Measurements from ENCODE around the gene PRADC1. TPM values are rescaled to one million over a fixed set of nuclear protein-coding genes. Genes with fewer than 3 reads are reported as not detected.

Gene PRADC1
- total and polyA plus RNA-seq, 10 donors = 10.4 to 29.5 (median 21.9) TPM

- intact Hi-C loops (cut with DNase I; ENCODE audit: low total_unique reads) = no loop called here
- H3K27me3 ChIP-seq (replicated peaks in 1 of 7) = peaks cover 0 to 22% (median 0%) of the 10 kb centered on the region in 7 donors
- H3K4me3 ChIP-seq = no peak overlapping the region
- 77 to 100% (median 85%) methylated on average over 1 of the region's 1 CpG for WGBS, 5 donors
- H3K4me1 ChIP-seq = peaks cover 0 to 16% (median 7%) of the 10 kb centered on the region in 6 donors
- H3K9me3 ChIP-seq = no peaks in the 10 kb centered on the region
- no peak overlapping the region for H3K27ac ChIP-seq
- no peak for TF ChIP-seq POLR2A (IDR thresholded peaks at IDR 0.05)
- no peak for TF ChIP-seq POLR2AphosphoS5 (IDR thresholded peaks at IDR 0.05)
- peaks cover 0 to 22% (median 0%) of the 10 kb centered on the region in 6 donors for H3K36me3 ChIP-seq
- no peak for DNase-seq
Observed at GRCh38 chr2:73272270-73272669, 39.2 kb upstream of the PRADC1 start.

GRCh38 chr2:73269686-73270465 is 36.8 kb upstream of the PRADC1 start:
- intact Hi-C loops (cut with DNase I; ENCODE audit: low total_unique reads) = no loop called here
- TF ChIP-seq POLR2AphosphoS5 (IDR thresholded peaks at IDR 0.05) = no peak
- TF ChIP-seq POLR2A (IDR thresholded peaks at IDR 0.05) = no peak
- TF ChIP-seq CTCF (IDR thresholded peaks at IDR 0.05 in 8 of 11, conservative IDR thresholded peaks at IDR 0.05 in 3 of 11) = no peak

GRCh38 chr2:73268830-73269685 is 36.0 kb upstream of the PRADC1 start:
- intact Hi-C loops (cut with DNase I; ENCODE audit: low total_unique reads) = no loop called here
- peaks cover 0 to 26% (median 0%) of the 10 kb centered on the region in 7 donors for H3K27me3 ChIP-seq (replicated peaks in 1 of 7)
- no peak for TF ChIP-seq POLR2A (IDR thresholded peaks at IDR 0.05)
- TF ChIP-seq POLR2AphosphoS5 (IDR thresholded peaks at IDR 0.05) = peak in 1 of 3 donors; percentile 35
- peak in 2 of 11 experiments; percentile 26 to 30 for TF ChIP-seq CTCF (IDR thresholded peaks at IDR 0.05 in 8 of 11, conservative IDR thresholded peaks at IDR 0.05 in 3 of 11)
- H3K36me3 ChIP-seq = peaks cover 0 to 48% (median 3%) of the 10 kb centered on the region in 6 donors
- peak overlapping the region in 7 of 8 donors; percentile 17 to 61 (median 23) for H3K4me3 ChIP-seq
- peaks cover 0 to 16% (median 7%) of the 10 kb centered on the region in 6 donors for H3K4me1 ChIP-seq
- WGBS, 5 donors = 26 to 64% (median 34%) methylated on average over 64 to 113 of the region's 113 CpGs
- H3K27ac ChIP-seq = peak overlapping the region in 3 of 8 donors; percentile 40 to 60 (median 54)
- H3K9me3 ChIP-seq = no peaks in the 10 kb centered on the region
- peak; percentile 89 for DNase-seq

More at GRCh38 chr2:73269686-73270465, 36.8 kb upstream of the PRADC1 start:
- Histone ChIP-seq H3K4me3 (peak overlapping the region in 5 of 8 donors; percentile 20 to 61 (median 30)), H3K4me1 (peaks cover 0 to 16% (median 7%) of the 10 kb centered on the region in 6 donors), H3K27me3 (replicated peaks in 1 of 7) (peaks cover 0 to 26% (median 0%) of the 10 kb centered on the region in 7 donors), H3K27ac (peak overlapping the region in 3 of 8 donors; percentile 40 to 60 (median 54)), H3K9me3 (no peaks in the 10 kb centered on the region), H3K36me3 (peaks cover 0 to 40% (median 0%) of the 10 kb centered on the region in 6 donors)
- 42 to 73% (median 49%) methylated on average over 7 to 22 of the region's 22 CpGs for WGBS, 5 donors
- no peak for DNase-seq

GRCh38 chr2:73268366-73268829 is 35.4 kb upstream of the PRADC1 start:
- DNase-seq = no peak
- H3K4me1 ChIP-seq = peaks cover 0 to 16% (median 7%) of the 10 kb centered on the region in 6 donors
- peaks cover 0 to 54% (median 6%) of the 10 kb centered on the region in 6 donors for H3K36me3 ChIP-seq
- WGBS, 5 donors = 61 to 96% (median 76%) methylated on average over 13 to 14 of the region's 14 CpGs
- H3K9me3 ChIP-seq = no peaks in the 10 kb centered on the region
- peak overlapping the region in 3 of 8 donors; percentile 20 to 61 (median 30) for H3K4me3 ChIP-seq
- H3K27ac ChIP-seq = no peak overlapping the region
- intact Hi-C loops (cut with DNase I; ENCODE audit: low total_unique reads) = no loop called here
- TF ChIP-seq POLR2AphosphoS5 (IDR thresholded peaks at IDR 0.05) = no peak
- H3K27me3 ChIP-seq (replicated peaks in 1 of 7) = peaks cover 0 to 26% (median 0%) of the 10 kb centered on the region in 7 donors

Measured in spleen (tissue), 11 donors.